Stimulated activated CD4-positive, alpha-beta T cell treated with anti-CD3 and anti-CD28 coated beads, Interleukin-1b, Interleukin-23, amount 100 ng/mL, for 48 hours (primary cell): ENCODE data around the gene ARRDC3.
A peak's percentile ranks its signal among the peaks of the same experiment; 100 is the strongest.
"Not testable (repeated sequence)": the region's sequence is repeated elsewhere in the genome, so short reads cannot be mapped to it uniquely, and the experiment has no call there.

Experiments used
- DNase-seq: peaks from one replicate; pipeline ENCODE4 v3.0.0-alpha.2; 2020

Gene ARRDC3

GRCh38 chr5:91357012-91357634, 26.0 kb downstream of the ARRDC3 start:
- DNase-seq: no peak

GRCh38 chr5:91354867-91355266, 28.2 kb downstream of the ARRDC3 start:
- not testable (repeated sequence) for DNase-seq

GRCh38 chr5:91352831-91353695, 30.1 kb downstream of the ARRDC3 start:
- no peak for DNase-seq

GRCh38 chr5:91345461-91345860, 37.7 kb downstream of the ARRDC3 start:
- DNase-seq: no peak

GRCh38 chr5:91344661-91345200, 38.4 kb downstream of the ARRDC3 start:
- DNase-seq: not testable (repeated sequence)

- no peak for DNase-seq
Measured at GRCh38 chr5:91343916-91344315, 39.2 kb downstream of the ARRDC3 start.

- DNase-seq: not testable (repeated sequence)
Measured at GRCh38 chr5:91342931-91343330, 40.2 kb downstream of the ARRDC3 start.

GRCh38 chr5:91341154-91341553, 42.0 kb downstream of the ARRDC3 start:
- no peak for DNase-seq

GRCh38 chr5:91340532-91340931, 42.6 kb downstream of the ARRDC3 start:
- no peak for DNase-seq

GRCh38 chr5:91339063-91339705, 43.9 kb downstream of the ARRDC3 start:
- no peak for DNase-seq

GRCh38 chr5:91332267-91333045, 50.7 kb downstream of the ARRDC3 start:
- no peak for DNase-seq

- DNase-seq: no peak
Measured at GRCh38 chr5:91331705-91332104, 51.4 kb downstream of the ARRDC3 start.

- DNase-seq: no peak
Measured at GRCh38 chr5:91329283-91329682, 53.8 kb downstream of the ARRDC3 start.

- DNase-seq: no peak
Measured at GRCh38 chr5:91328743-91329142, 54.4 kb downstream of the ARRDC3 start.

GRCh38 chr5:91322981-91323380, 60.1 kb downstream of the ARRDC3 start:
- DNase-seq: not testable (repeated sequence)

GRCh38 chr5:91319667-91320066, 63.5 kb downstream of the ARRDC3 start:
- no peak for DNase-seq

- peak; percentile 22 for DNase-seq
Measured at GRCh38 chr5:91318724-91319123, 64.4 kb downstream of the ARRDC3 start.
